GM23338 (cell line): ENCODE data around the gene GTF3C6. TPM values are rescaled to one million over a fixed set of nuclear protein-coding genes. Genes with fewer than 3 reads are reported as not detected.

ENCODE experiments used
- ATAC-seq: fragments of 200-7000 bp; cut with Tn5 transposase; 3 replicates; pipeline ENCODE4 v1.9.1; 2020
- DNase-seq: peaks from one replicate; pipeline ENCODE4 v3.0.0-alpha.2; 2015; ENCODE audit warnings: low spot score
- H2AFZ ChIP-seq: fragments of 200-600 bp; sonication (generic); 2 replicates; pipeline ENCODE4 v1.8.0; 2016; ENCODE audit warnings: antibody characterized with exemption, mild to moderate bottlenecking, moderate library complexity
- H3F3A ChIP-seq: fragments of 200-600 bp; sonication (generic); replicated peaks from 2 replicates; pipeline ENCODE4 v1.8.0; 2017; ENCODE audit warnings: antibody characterized with exemption, mixed run types, low read depth
- H3K27ac ChIP-seq: fragments of 200-600 bp; sonication (generic); 2 replicates; pipeline ENCODE4 v1.6.1; 2016; ENCODE audit warnings: low read depth
- H3K27me3 ChIP-seq: fragments of 200-600 bp; sonication (generic); 2 replicates; pipeline ENCODE4 v1.8.0; 2016; ENCODE audit warnings: mild to moderate bottlenecking, mixed run types, moderate library complexity; ENCODE audit not compliant: insufficient read depth
- H3K36me3 ChIP-seq: fragments of 200-600 bp; sonication (generic); 2 replicates; pipeline ENCODE4 v1.8.0; 2016; ENCODE audit warnings: mild to moderate bottlenecking; ENCODE audit not compliant: insufficient read depth
- H3K4me1 ChIP-seq: fragments of 200-600 bp; sonication (generic); 2 replicates; pipeline ENCODE4 v1.8.0; 2016; ENCODE audit warnings: mild to moderate bottlenecking, moderate library complexity; ENCODE audit not compliant: insufficient read depth
- H3K4me2 ChIP-seq: fragments of 200-600 bp; sonication (generic); 2 replicates; pipeline ENCODE4 v1.7.1; 2017; ENCODE audit warnings: mixed run types
- H3K4me3 ChIP-seq: fragments of 200-600 bp; sonication (generic); 2 replicates; pipeline ENCODE4 v1.6.1; 2016; ENCODE audit warnings: mixed run types
- H3K79me2 ChIP-seq: fragments of 200-600 bp; sonication (generic); replicated peaks from 2 replicates; pipeline ENCODE4 v1.8.0; 2017; ENCODE audit warnings: mild to moderate bottlenecking; ENCODE audit not compliant: insufficient read depth
- H3K9me2 ChIP-seq: fragments of 200-600 bp; sonication (generic); 2 replicates; pipeline ENCODE4 v1.8.0; 2017; ENCODE audit not compliant: insufficient read depth
- H4K20me1 ChIP-seq: fragments of 200-600 bp; sonication (generic); replicated peaks from 2 replicates; pipeline ENCODE4 v1.8.0; 2017; ENCODE audit warnings: mild to moderate bottlenecking; ENCODE audit not compliant: insufficient read depth
- H3K27ac Mint-ChIP-seq: 2 replicates; pipeline ENCODE4 v1.8.0; 2020; ENCODE audit warnings: inconsistent platforms, mild to moderate bottlenecking, moderate library complexity, mixed read lengths
- H3K27me3 Mint-ChIP-seq: 3 replicates; pipeline ENCODE4 v1.8.0; 2022; ENCODE audit warnings: low read depth, mild to moderate bottlenecking, moderate library complexity, mixed read lengths, inconsistent platforms; ENCODE audit not compliant: insufficient read depth, poor library complexity
- H3K36me3 Mint-ChIP-seq: 3 replicates; pipeline ENCODE4 v1.8.0; 2021; ENCODE audit warnings: low read depth, mild to moderate bottlenecking, inconsistent platforms, moderate library complexity, mixed read lengths
- H3K4me1 Mint-ChIP-seq: 3 replicates; pipeline ENCODE4 v1.8.0; 2020; ENCODE audit warnings: mild to moderate bottlenecking, inconsistent platforms, mixed read lengths
- H3K4me3 Mint-ChIP-seq: 3 replicates; pipeline ENCODE4 v1.8.0; 2021; ENCODE audit warnings: moderate library complexity, mild to moderate bottlenecking, inconsistent platforms, mixed read lengths
- H3K9me3 Mint-ChIP-seq: 3 replicates; pipeline ENCODE4 v1.8.0; 2020; ENCODE audit warnings: moderate library complexity, mild to moderate bottlenecking, inconsistent platforms, mixed read lengths
- CREB1 ChIP-seq: fragments of 250-450 bp; sonication (Bioruptor Pico); IDR thresholded peaks from 2 replicates; pipeline ENCODE4 v1.5.0; 2020; ENCODE audit warnings: low read depth, mild to moderate bottlenecking, moderate library complexity
- EZH2 ChIP-seq: fragments of 200-600 bp; sonication (generic); IDR thresholded peaks from one replicate; pipeline ENCODE4 v1.8.0; 2017; ENCODE audit warnings: antibody characterized with exemption, mild to moderate bottlenecking, low read depth; ENCODE audit not compliant: unreplicated experiment
- EZH2phosphoT487 ChIP-seq: fragments of 200-600 bp; sonication (generic); IDR thresholded peaks from one replicate; pipeline ENCODE4 v1.8.1; 2018; ENCODE audit warnings: antibody characterized with exemption; ENCODE audit not compliant: unreplicated experiment
- JUNB ChIP-seq: IDR thresholded peaks from one replicate; pipeline ENCODE4 v1.6.1; 2016; ENCODE audit warnings: antibody characterized with exemption; ENCODE audit not compliant: unreplicated experiment
- NANOG ChIP-seq: IDR thresholded peaks from 2 replicates; pipeline ENCODE4 v1.6.1; 2016; ENCODE audit warnings: antibody characterized with exemption, borderline replicate concordance
- POLR2AphosphoS5 ChIP-seq: IDR thresholded peaks from 2 replicates; pipeline ENCODE4 v1.6.1; 2016; ENCODE audit warnings: antibody characterized with exemption, low read depth
- ZNF114 ChIP-seq: fragments of 250-450 bp; sonication (Bioruptor Pico); IDR thresholded peaks from 2 replicates; pipeline ENCODE4 v1.5.0; 2020; ENCODE audit warnings: mild to moderate bottlenecking, moderate library complexity
- ZNF331 ChIP-seq: fragments of 250-450 bp; sonication (Bioruptor Pico); IDR thresholded peaks from 2 replicates; pipeline ENCODE4 v1.5.0; 2020; ENCODE audit warnings: low read depth, mild to moderate bottlenecking, moderate library complexity
- polyA plus RNA-seq: library from polyadenylated mRNA; unstranded; fragments of >200 nt; fragmentation: Nextera tagmentation; extraction: Ambion mirVana; gene quantifications from 2 replicates; pipeline ENCODE4 v1.2.1, GENCODE V29; 2016
- total RNA-seq: library from RNA; depleted of rRNA; stranded (reverse); fragments of >200 nt; shearing (Covaris generic); gene quantifications from 2 replicates; pipeline ENCODE4 v1.2.3, GENCODE V29; 2014
- TF ChIP-seq, protein P1 (sequence below): fragments of 250-450 bp; sonication (Bioruptor Pico); IDR thresholded peaks from 2 replicates; pipeline ENCODE4 v1.5.0; 2020; ENCODE audit warnings: mild to moderate bottlenecking, moderate library complexity

GTF3C6 gene
- total and polyA plus RNA-seq, 2 experiments from 2014 or later, result 41.2 to 245 TPM

DNA sequence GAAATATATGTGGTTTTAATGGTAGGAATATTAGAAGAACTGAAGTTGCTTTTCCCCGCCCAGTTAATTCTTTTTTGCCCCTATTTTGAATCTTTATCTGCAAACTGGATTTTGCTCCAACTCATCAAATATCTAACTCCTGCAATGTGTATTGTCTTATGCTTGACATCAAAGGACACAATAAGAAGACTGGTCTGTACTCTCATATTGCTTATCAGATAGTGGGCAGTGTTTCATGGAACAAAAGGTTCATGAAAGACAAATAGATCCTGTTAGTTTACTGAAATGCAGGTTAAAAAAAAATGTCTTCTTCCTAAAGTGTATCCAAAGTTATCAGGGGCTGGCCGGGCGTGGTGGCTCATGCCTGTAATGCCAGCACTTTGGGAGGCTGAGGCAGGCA, 27.7 kb upstream of the GTF3C6 start:
- no peaks in the 10 kb centered on the region for H4K20me1 ChIP-seq
- H3F3A ChIP-seq, result no peaks in the 10 kb centered on the region
- no peak overlapping the region for H3K4me2 ChIP-seq
- no peaks in the 10 kb centered on the region for H3K79me2 ChIP-seq
- Mint-ChIP-seq H3K27ac (no peak overlapping the region), H3K36me3 (no peaks in the 10 kb centered on the region; the same call in 1 of the 3 replicates), H3K4me1 (no peaks in the 10 kb centered on the region), H3K27me3 (peaks cover 3% of the 10 kb centered on the region), H3K9me3 (0 out of 3 replicates have a peak, but pooled peaks cover 3% of the 10 kb centered on the region), H3K4me3 (no peak overlapping the region)
- no peak for DNase-seq
- ATAC-seq, result no peak
- H3K4me1 ChIP-seq, result no peaks in the 10 kb centered on the region
- no peaks in the 10 kb centered on the region for H3K27me3 ChIP-seq
- H3K9me2 ChIP-seq, result no peaks in the 10 kb centered on the region
- no peak overlapping the region for H3K27ac ChIP-seq
- TF ChIP-seq CREB1 (CRISPR knock-in tag) (no peak), EZH2phosphoT487 (no peak), ZNF331 (no peak), POLR2AphosphoS5 (no peak), NANOG (no peak), JUNB (no peak), ZNF114 (no peak), EZH2 (no peak)
- TF ChIP-seq, protein P1, sequence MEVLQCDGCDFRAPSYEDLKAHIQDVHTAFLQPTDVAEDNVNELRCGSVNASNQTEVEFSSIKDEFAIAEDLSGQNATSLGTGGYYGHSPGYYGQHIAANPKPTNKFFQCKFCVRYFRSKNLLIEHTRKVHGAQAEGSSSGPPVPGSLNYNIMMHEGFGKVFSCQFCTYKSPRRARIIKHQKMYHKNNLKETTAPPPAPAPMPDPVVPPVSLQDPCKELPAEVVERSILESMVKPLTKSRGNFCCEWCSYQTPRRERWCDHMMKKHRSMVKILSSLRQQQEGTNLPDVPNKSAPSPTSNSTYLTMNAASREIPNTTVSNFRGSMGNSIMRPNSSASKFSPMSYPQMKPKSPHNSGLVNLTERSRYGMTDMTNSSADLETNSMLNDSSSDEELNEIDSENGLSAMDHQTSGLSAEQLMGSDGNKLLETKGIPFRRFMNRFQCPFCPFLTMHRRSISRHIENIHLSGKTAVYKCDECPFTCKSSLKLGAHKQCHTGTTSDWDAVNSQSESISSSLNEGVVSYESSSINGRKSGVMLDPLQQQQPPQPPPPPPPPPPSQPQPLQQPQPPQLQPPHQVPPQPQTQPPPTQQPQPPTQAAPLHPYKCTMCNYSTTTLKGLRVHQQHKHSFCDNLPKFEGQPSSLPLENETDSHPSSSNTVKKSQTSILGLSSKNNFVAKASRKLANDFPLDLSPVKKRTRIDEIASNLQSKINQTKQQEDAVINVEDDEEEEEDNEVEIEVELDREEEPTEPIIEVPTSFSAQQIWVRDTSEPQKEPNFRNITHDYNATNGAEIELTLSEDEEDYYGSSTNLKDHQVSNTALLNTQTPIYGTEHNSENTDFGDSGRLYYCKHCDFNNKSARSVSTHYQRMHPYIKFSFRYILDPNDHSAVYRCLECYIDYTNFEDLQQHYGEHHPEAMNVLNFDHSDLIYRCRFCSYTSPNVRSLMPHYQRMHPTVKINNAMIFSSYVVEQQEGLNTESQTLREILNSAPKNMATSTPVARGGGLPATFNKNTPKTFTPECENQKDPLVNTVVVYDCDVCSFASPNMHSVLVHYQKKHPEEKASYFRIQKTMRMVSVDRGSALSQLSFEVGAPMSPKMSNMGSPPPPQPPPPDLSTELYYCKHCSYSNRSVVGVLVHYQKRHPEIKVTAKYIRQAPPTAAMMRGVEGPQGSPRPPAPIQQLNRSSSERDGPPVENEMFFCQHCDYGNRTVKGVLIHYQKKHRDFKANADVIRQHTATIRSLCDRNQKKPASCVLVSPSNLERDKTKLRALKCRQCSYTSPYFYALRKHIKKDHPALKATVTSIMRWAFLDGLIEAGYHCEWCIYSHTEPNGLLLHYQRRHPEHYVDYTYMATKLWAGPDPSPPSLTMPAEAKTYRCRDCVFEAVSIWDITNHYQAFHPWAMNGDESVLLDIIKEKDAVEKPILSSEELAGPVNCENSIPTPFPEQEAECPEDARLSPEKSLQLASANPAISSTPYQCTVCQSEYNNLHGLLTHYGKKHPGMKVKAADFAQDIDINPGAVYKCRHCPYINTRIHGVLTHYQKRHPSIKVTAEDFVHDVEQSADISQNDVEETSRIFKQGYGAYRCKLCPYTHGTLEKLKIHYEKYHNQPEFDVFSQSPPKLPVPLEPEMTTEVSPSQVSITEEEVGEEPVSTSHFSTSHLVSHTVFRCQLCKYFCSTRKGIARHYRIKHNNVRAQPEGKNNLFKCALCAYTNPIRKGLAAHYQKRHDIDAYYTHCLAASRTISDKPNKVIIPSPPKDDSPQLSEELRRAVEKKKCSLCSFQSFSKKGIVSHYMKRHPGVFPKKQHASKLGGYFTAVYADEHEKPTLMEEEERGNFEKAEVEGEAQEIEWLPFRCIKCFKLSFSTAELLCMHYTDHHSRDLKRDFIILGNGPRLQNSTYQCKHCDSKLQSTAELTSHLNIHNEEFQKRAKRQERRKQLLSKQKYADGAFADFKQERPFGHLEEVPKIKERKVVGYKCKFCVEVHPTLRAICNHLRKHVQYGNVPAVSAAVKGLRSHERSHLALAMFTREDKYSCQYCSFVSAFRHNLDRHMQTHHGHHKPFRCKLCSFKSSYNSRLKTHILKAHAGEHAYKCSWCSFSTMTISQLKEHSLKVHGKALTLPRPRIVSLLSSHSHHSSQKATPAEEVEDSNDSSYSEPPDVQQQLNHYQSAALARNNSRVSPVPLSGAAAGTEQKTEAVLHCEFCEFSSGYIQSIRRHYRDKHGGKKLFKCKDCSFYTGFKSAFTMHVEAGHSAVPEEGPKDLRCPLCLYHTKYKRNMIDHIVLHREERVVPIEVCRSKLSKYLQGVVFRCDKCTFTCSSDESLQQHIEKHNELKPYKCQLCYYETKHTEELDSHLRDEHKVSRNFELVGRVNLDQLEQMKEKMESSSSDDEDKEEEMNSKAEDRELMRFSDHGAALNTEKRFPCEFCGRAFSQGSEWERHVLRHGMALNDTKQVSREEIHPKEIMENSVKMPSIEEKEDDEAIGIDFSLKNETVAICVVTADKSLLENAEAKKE (CRISPR knock-in tag), result no peak
- H2AFZ ChIP-seq, result no peak overlapping the region
- H3K36me3 ChIP-seq, result no peaks in the 10 kb centered on the region
- no peak overlapping the region for H3K4me3 ChIP-seq
